GM12891 (cell line): ENCODE results near the gene TFR2.

ENCODE experiments used
- POLR2AphosphoS5 ChIP-seq: IDR thresholded peaks from 2 replicates; pipeline ENCODE4 v1.6.1; 2011; ENCODE audit warnings: low read depth, low read length, control low read depth
- TAF1 ChIP-seq: IDR thresholded peaks from 2 replicates; pipeline ENCODE4 v1.6.1; 2011; ENCODE audit warnings: low read depth, low read length, control low read depth

DNA sequence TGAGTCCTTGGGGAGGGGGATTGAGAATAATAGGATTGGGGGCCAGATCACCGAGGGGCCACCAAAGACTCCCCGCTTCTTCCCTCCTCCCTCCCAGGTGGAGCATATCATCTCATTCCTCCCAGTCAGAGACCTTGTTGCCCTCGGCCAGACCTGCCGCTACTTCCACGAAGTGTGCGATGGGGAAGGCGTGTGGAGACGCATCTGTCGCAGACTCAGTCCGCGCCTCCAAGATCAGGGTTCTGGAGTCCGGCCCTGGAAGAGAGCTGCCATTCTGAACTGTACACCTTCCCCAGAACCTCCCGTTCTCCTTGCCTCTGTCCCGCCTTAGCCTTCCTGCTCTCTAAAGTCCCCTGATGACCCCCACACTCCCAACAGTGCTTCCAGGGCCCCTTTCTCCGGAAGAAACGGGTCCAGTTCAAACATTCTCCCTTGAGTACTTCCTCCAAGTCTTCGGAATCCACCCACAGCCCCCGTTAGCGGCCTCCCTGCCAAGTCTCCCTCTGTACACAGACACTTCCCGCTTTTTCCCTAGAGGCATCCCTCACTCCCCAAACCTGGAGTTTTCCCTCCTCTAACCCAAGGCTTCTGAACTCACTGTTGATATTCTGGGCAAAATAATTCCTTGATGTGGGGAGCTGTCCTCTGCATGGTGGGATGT is 51.1 kb downstream of the TFR2 start:
- no peak for TF ChIP-seq POLR2AphosphoS5
- TF ChIP-seq TAF1 = no peak
